GM18520 (cell line): ENCODE measurements around the gene ILF3.
"Not testable (repeated sequence)": the region's sequence is repeated elsewhere in the genome, so short reads cannot be mapped to it uniquely, and the experiment has no call there.

ENCODE experiments used
- ATAC-seq: cut with Tn5 transposase; IDR thresholded peaks from one replicate; pipeline ENCODE4 v1.9.1; 2021; ENCODE audit not compliant: unreplicated experiment

ILF3 gene

GRCh38 chr19:10642473-10643171 lies 11.5 kb upstream of the ILF3 start:
- ATAC-seq, result no peak

GRCh38 chr19:10643172-10643967 lies 10.8 kb upstream of the ILF3 start:
- no peak for ATAC-seq

GRCh38 chr19:10643968-10644259 lies 10.2 kb upstream of the ILF3 start:
- no peak for ATAC-seq

GRCh38 chr19:10644260-10645007 lies 9.7 kb upstream of the ILF3 start:
- no peak for ATAC-seq

GRCh38 chr19:10646456-10647159 lies 7.5 kb upstream of the ILF3 start:
- no peak for ATAC-seq

- ATAC-seq, result no peak
Observed at GRCh38 chr19:10648360-10648759, 5.8 kb upstream of the ILF3 start.

GRCh38 chr19:10651851-10652250 lies 2.3 kb upstream of the ILF3 start:
- no peak for ATAC-seq

- ATAC-seq, result no peak
Observed at GRCh38 chr19:10653482-10653731, 739 bp upstream of the ILF3 start.

- ATAC-seq, result peak; percentile 0
Observed at GRCh38 chr19:10654610-10655456, 687 bp downstream of the ILF3 start.

- ATAC-seq, result no peak
Observed at GRCh38 chr19:10655457-10656312, 1.5 kb downstream of the ILF3 start.

GRCh38 chr19:10660346-10660745 lies 6.2 kb downstream of the ILF3 start:
- no peak for ATAC-seq

GRCh38 chr19:10661946-10662345 lies 7.8 kb downstream of the ILF3 start:
- no peak for ATAC-seq

- ATAC-seq, result no peak
Observed at GRCh38 chr19:10662384-10663251, 8.5 kb downstream of the ILF3 start.

GRCh38 chr19:10663252-10663563 lies 9.1 kb downstream of the ILF3 start:
- ATAC-seq, result not testable (repeated sequence)

GRCh38 chr19:10667867-10668266 lies 13.7 kb downstream of the ILF3 start:
- no peak for ATAC-seq

- no peak for ATAC-seq
Observed at GRCh38 chr19:10669246-10669645, 15.1 kb downstream of the ILF3 start.

- no peak for ATAC-seq
Observed at GRCh38 chr19:10670182-10670581, 16.0 kb downstream of the ILF3 start.

GRCh38 chr19:10670876-10671804 lies 17.0 kb downstream of the ILF3 start:
- ATAC-seq, result no peak
